DOHH2 (cell line): ENCODE measurements around the gene WNT2B.

Experiments used
- H3F3A ChIP-seq: fragments of 200-600 bp; sonication (generic), shearing (Covaris generic); 2 replicates; pipeline ENCODE4 v1.6.0; 2016; ENCODE audit warnings: antibody characterized with exemption, mild to moderate bottlenecking; ENCODE audit not compliant: control insufficient read depth, insufficient read depth
- H3K27ac ChIP-seq: fragments of 200-600 bp; sonication (generic); 2 replicates; pipeline ENCODE4 v1.5.1; 2014; ENCODE audit warnings: low read depth, mild to moderate bottlenecking, low read length, moderate library complexity
- H3K27me3 ChIP-seq: fragments of 200-600 bp; sonication (generic); 2 replicates; pipeline ENCODE4 v1.6.1; 2014; ENCODE audit warnings: mild to moderate bottlenecking, low read length, mixed read lengths; ENCODE audit not compliant: control insufficient read depth
- H3K36me3 ChIP-seq: fragments of 200-600 bp; sonication (generic); 2 replicates; pipeline ENCODE4 v1.6.1; 2014; ENCODE audit warnings: mild to moderate bottlenecking, low read length, moderate library complexity, mixed read lengths; ENCODE audit not compliant: control insufficient read depth
- H3K4me1 ChIP-seq: fragments of 200-600 bp; sonication (generic); 2 replicates; pipeline ENCODE4 v1.6.1; 2014; ENCODE audit warnings: mild to moderate bottlenecking, low read length, mixed read lengths; ENCODE audit not compliant: control insufficient read depth
- H3K4me2 ChIP-seq: fragments of 200-600 bp; sonication (generic); 2 replicates; pipeline ENCODE4 v1.6.0; 2014; ENCODE audit warnings: mild to moderate bottlenecking, low read length, moderate library complexity
- H3K4me3 ChIP-seq: fragments of 200-600 bp; sonication (generic); 2 replicates; pipeline ENCODE4 v1.5.1; 2014; ENCODE audit warnings: mild to moderate bottlenecking, low read length, mixed read lengths
- H3K79me2 ChIP-seq: fragments of 200-600 bp; sonication (generic); 2 replicates; pipeline ENCODE4 v1.6.1; 2014; ENCODE audit warnings: mild to moderate bottlenecking, low read length, mixed read lengths; ENCODE audit not compliant: control insufficient read depth
- H3K9me2 ChIP-seq: fragments of 200-600 bp; sonication (generic); replicated peaks from 2 replicates; pipeline ENCODE4 v1.6.1; 2014; ENCODE audit warnings: mild to moderate bottlenecking, low read length, mixed read lengths; ENCODE audit not compliant: control insufficient read depth
- H3K9me3 ChIP-seq: fragments of 200-600 bp; sonication (generic); 2 replicates; pipeline ENCODE4 v1.6.1; 2014; ENCODE audit warnings: antibody characterized with exemption, low read length, mixed read lengths; ENCODE audit not compliant: control insufficient read depth, insufficient read depth
- H4K20me1 ChIP-seq: fragments of 200-600 bp; sonication (generic); 2 replicates; pipeline ENCODE4 v1.6.0; 2014; ENCODE audit warnings: low read depth, mild to moderate bottlenecking, antibody characterized with exemption, low read length, moderate library complexity; ENCODE audit not compliant: control insufficient read depth, insufficient read depth
- EZH2phosphoT487 ChIP-seq: fragments of 200-600 bp; sonication (generic); IDR thresholded peaks from 2 replicates; pipeline ENCODE4 v1.6.1; 2017; ENCODE audit warnings: borderline replicate concordance, mild to moderate bottlenecking, antibody characterized with exemption, low read length, moderate library complexity, mixed read lengths
- TF ChIP-seq, protein P1 (sequence below): fragments of 200-600 bp; sonication (generic); IDR thresholded peaks from one replicate; pipeline ENCODE4 v1.5.1; 2014; ENCODE audit warnings: antibody characterized with exemption, mild to moderate bottlenecking, low read depth, low read length; ENCODE audit not compliant: poor library complexity, severe bottlenecking

The WNT2B gene

DNA sequence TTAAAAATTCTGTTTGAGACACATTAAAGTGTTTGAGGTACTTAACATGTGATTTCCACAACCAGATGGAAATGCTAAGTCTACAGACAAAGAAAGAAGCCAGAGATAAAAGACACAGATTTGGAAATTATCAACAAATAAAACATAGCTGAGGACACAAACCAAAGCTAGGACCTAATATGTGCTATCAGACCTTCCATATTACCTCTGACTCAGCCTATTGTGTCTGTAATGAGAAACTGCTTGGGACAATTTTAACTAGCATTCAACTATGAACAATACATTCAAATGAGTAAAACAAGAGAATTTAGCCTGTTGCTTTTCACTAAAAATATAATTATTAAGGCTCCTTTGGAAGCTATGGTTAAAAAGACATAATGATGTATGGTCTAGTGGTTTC is 54.6 kb downstream of the WNT2B start:
- no peaks in the 10 kb centered on the region for H3K4me1 ChIP-seq
- no peaks in the 10 kb centered on the region for H3K79me2 ChIP-seq
- H3K9me3 ChIP-seq = no peaks in the 10 kb centered on the region
- H3K9me2 ChIP-seq = no peaks in the 10 kb centered on the region
- H3F3A ChIP-seq = no peaks in the 10 kb centered on the region
- no peak overlapping the region for H3K4me3 ChIP-seq
- no peak overlapping the region for H3K4me2 ChIP-seq
- TF ChIP-seq, protein P1, sequence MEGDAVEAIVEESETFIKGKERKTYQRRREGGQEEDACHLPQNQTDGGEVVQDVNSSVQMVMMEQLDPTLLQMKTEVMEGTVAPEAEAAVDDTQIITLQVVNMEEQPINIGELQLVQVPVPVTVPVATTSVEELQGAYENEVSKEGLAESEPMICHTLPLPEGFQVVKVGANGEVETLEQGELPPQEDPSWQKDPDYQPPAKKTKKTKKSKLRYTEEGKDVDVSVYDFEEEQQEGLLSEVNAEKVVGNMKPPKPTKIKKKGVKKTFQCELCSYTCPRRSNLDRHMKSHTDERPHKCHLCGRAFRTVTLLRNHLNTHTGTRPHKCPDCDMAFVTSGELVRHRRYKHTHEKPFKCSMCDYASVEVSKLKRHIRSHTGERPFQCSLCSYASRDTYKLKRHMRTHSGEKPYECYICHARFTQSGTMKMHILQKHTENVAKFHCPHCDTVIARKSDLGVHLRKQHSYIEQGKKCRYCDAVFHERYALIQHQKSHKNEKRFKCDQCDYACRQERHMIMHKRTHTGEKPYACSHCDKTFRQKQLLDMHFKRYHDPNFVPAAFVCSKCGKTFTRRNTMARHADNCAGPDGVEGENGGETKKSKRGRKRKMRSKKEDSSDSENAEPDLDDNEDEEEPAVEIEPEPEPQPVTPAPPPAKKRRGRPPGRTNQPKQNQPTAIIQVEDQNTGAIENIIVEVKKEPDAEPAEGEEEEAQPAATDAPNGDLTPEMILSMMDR = no peak
- no peak for TF ChIP-seq EZH2phosphoT487
- no peak overlapping the region for H3K27ac ChIP-seq
- no peaks in the 10 kb centered on the region for H3K36me3 ChIP-seq
- no peaks in the 10 kb centered on the region for H4K20me1 ChIP-seq
- no peaks in the 10 kb centered on the region for H3K27me3 ChIP-seq

DNA sequence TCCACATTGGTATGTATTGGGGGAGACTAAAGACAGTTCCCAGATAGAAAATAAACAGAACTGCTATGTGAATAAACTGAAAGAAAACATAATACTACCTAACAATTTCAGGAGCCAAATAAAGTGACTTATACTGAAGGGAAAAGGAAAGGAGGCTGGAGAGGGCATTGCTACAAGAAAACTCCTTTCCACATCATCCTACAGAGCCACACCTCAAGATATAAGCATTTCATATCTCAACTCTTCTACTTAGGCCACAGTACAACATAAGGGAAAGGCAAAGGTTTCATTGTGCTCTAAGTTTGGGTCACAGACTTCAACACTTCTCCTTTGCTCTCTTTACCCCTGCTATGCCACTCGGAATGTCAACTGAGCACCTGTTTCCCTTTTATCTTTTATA is 55.3 kb downstream of the WNT2B start:
- Histone ChIP-seq H3F3A (no peaks in the 10 kb centered on the region), H3K9me2 (no peaks in the 10 kb centered on the region), H3K4me2 (no peak overlapping the region), H3K27me3 (no peaks in the 10 kb centered on the region), H3K9me3 (no peaks in the 10 kb centered on the region), H4K20me1 (no peaks in the 10 kb centered on the region), H3K4me3 (no peak overlapping the region), H3K4me1 (no peaks in the 10 kb centered on the region), H3K36me3 (no peaks in the 10 kb centered on the region), H3K79me2 (no peaks in the 10 kb centered on the region), H3K27ac (no peak overlapping the region)
- no peak for TF ChIP-seq EZH2phosphoT487
- TF ChIP-seq, protein P1 = no peak

GRCh38 chr1:112565800-112566199 is 57.0 kb downstream of the WNT2B start:
- Histone ChIP-seq H3K4me2 (no peak overlapping the region), H3F3A (no peaks in the 10 kb centered on the region), H3K4me3 (no peak overlapping the region), H3K9me2 (no peaks in the 10 kb centered on the region), H3K4me1 (no peaks in the 10 kb centered on the region), H3K9me3 (no peaks in the 10 kb centered on the region), H3K27me3 (no peaks in the 10 kb centered on the region), H4K20me1 (no peaks in the 10 kb centered on the region), H3K27ac (no peak overlapping the region), H3K79me2 (no peaks in the 10 kb centered on the region), H3K36me3 (no peaks in the 10 kb centered on the region)
- TF ChIP-seq, protein P1 = no peak
- no peak for TF ChIP-seq EZH2phosphoT487
